ENCODE results near the gene IGFBP7.

IGFBP7 gene

GRCh38 chr4:57070461-57070860 lies 39.7 kb downstream of the IGFBP7 start:
- ChIA-PET POLR2A (no interaction called here), CTCF (no interaction called here)
- TF ChIP-seq, protein P1, sequence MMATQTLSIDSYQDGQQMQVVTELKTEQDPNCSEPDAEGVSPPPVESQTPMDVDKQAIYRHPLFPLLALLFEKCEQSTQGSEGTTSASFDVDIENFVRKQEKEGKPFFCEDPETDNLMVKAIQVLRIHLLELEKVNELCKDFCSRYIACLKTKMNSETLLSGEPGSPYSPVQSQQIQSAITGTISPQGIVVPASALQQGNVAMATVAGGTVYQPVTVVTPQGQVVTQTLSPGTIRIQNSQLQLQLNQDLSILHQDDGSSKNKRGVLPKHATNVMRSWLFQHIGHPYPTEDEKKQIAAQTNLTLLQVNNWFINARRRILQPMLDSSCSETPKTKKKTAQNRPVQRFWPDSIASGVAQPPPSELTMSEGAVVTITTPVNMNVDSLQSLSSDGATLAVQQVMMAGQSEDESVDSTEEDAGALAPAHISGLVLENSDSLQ (IDR thresholded peaks at IDR 0.05) = no peak
- TF ChIP-seq SUZ12 (IDR thresholded peaks at IDR 0.05) (no peak), ZNF384 (IDR thresholded peaks at IDR 0.05) (no peak), HDGF (IDR thresholded peaks at IDR 0.05; ENCODE audit: borderline replicate concordance) (no peak), CTBP1 (IDR thresholded peaks at IDR 0.05; ENCODE audit: borderline replicate concordance) (no peak), NFRKB (IDR thresholded peaks at IDR 0.05) (no peak), L3MBTL2 (conservative IDR thresholded peaks at IDR 0.05) (no peak), BHLHE40 (IDR thresholded peaks at IDR 0.05; ENCODE audit: borderline replicate concordance) (no peak), TARDBP (IDR thresholded peaks at IDR 0.05) (no peak), FOXA1 (IDR thresholded peaks at IDR 0.05) (no peak), LEF1 (IDR thresholded peaks at IDR 0.05; ENCODE audit: borderline replicate concordance) (no peak), FOXK2 (IDR thresholded peaks at IDR 0.05) (no peak), SP1 (IDR thresholded peaks at IDR 0.05) (no peak), ARNT (IDR thresholded peaks at IDR 0.05) (no peak), FOXM1 (IDR thresholded peaks at IDR 0.05; ENCODE audit: borderline replicate concordance) (no peak), ELF4 (IDR thresholded peaks at IDR 0.05) (no peak)
- DNase-seq (ENCODE audit: extremely low spot score) = no peak

GRCh38 chr4:57068237-57068981 lies 41.8 kb downstream of the IGFBP7 start:
- TF ChIP-seq CTBP1 (IDR thresholded peaks at IDR 0.05; ENCODE audit: borderline replicate concordance) (no peak), ARNT (IDR thresholded peaks at IDR 0.05) (no peak), FOXM1 (IDR thresholded peaks at IDR 0.05; ENCODE audit: borderline replicate concordance) (no peak), BHLHE40 (IDR thresholded peaks at IDR 0.05; ENCODE audit: borderline replicate concordance) (no peak), HDGF (IDR thresholded peaks at IDR 0.05; ENCODE audit: borderline replicate concordance) (no peak), SP1 (IDR thresholded peaks at IDR 0.05) (no peak), L3MBTL2 (conservative IDR thresholded peaks at IDR 0.05) (no peak), SUZ12 (IDR thresholded peaks at IDR 0.05) (no peak), LEF1 (IDR thresholded peaks at IDR 0.05; ENCODE audit: borderline replicate concordance) (no peak), FOXA1 (IDR thresholded peaks at IDR 0.05) (no peak), FOXK2 (IDR thresholded peaks at IDR 0.05) (no peak), ZNF384 (IDR thresholded peaks at IDR 0.05) (no peak), ELF4 (IDR thresholded peaks at IDR 0.05) (no peak), TARDBP (IDR thresholded peaks at IDR 0.05) (no peak), NFRKB (IDR thresholded peaks at IDR 0.05) (no peak)
- TF ChIP-seq, protein P1 (IDR thresholded peaks at IDR 0.05) = no peak
- POLR2A ChIA-PET = interaction anchor here (1.4 kb wide), 1 partner anchor 10 kb away, joined by 7 read pairs; no protein-coding TSS in a partner anchor
- CTCF ChIA-PET = interaction anchor here (0.6 to 1.1 kb wide), 3 partner anchors 22 to 957 kb away, joined by 3 to 5 read pairs (median 3); no protein-coding TSS in a partner anchor
- no peak for DNase-seq (ENCODE audit: extremely low spot score)

GRCh38 chr4:57065730-57066482 lies 44.3 kb downstream of the IGFBP7 start:
- no peak for DNase-seq (ENCODE audit: extremely low spot score)
- CTCF ChIA-PET = interaction anchor here (3.6 kb wide), 1 partner anchor 28 kb away, joined by 13 read pairs; no protein-coding TSS in a partner anchor
- POLR2A ChIA-PET = interaction anchor here (0.9 to 1.3 kb wide), 2 partner anchors 12 to 13 kb away, joined by 4 to 5 read pairs; no protein-coding TSS in a partner anchor
- TF ChIP-seq HDGF (IDR thresholded peaks at IDR 0.05; ENCODE audit: borderline replicate concordance) (no peak), SUZ12 (IDR thresholded peaks at IDR 0.05) (no peak), SP1 (IDR thresholded peaks at IDR 0.05) (no peak), L3MBTL2 (conservative IDR thresholded peaks at IDR 0.05) (no peak), TARDBP (IDR thresholded peaks at IDR 0.05) (no peak), NFRKB (IDR thresholded peaks at IDR 0.05) (no peak), ZNF384 (IDR thresholded peaks at IDR 0.05) (no peak), ELF4 (IDR thresholded peaks at IDR 0.05) (no peak), CTBP1 (IDR thresholded peaks at IDR 0.05; ENCODE audit: borderline replicate concordance) (no peak), ARNT (IDR thresholded peaks at IDR 0.05) (no peak), BHLHE40 (IDR thresholded peaks at IDR 0.05; ENCODE audit: borderline replicate concordance) (no peak), FOXA1 (IDR thresholded peaks at IDR 0.05) (no peak), FOXK2 (IDR thresholded peaks at IDR 0.05) (no peak), LEF1 (IDR thresholded peaks at IDR 0.05; ENCODE audit: borderline replicate concordance) (no peak), FOXM1 (IDR thresholded peaks at IDR 0.05; ENCODE audit: borderline replicate concordance) (no peak)
- TF ChIP-seq, protein P1 (IDR thresholded peaks at IDR 0.05) = no peak

DNA sequence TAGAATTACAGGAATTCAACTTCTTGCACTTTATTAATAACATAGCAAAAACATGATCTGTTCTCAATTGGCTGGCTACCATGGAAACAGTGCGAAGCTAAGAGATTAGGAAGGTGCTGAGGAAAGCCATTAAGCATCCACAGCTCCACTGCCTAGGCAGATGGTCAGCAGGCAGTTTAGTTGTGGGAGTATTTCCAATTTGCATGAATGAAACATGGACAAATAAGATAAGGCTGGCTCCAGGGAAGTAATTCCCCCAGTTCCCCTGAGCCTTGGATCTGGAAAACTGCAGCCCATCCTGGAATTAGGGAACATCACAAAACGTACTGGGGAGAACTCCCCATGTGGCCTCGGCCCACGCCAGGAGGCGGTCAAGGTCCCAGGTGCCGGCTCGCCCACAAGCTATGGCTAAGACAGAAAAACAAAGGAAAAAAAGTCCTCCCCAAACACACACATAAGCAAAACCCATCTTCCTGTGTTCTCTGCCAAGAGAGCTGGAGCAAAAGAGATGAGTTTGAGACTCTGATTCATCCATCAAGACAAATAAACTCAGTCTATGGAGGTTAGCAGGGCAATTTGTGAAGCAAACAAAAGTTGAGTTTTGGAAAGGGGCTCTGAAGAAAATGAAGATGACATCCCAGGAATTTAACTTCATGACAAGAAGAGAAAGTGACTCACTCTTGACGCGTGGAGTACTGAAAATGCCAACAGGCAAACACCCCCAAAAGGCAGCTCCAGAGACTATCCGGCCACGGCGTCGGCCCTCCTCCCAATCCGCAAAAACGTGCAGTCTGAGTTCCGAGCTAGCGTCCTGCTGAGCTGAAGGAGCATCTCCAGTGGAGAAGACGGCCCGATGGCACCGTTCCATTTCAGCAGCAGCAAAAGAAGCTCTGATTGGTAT lies 45.1 kb downstream of the IGFBP7 start:
- TF ChIP-seq HDGF (IDR thresholded peaks at IDR 0.05; ENCODE audit: borderline replicate concordance) (no peak), L3MBTL2 (conservative IDR thresholded peaks at IDR 0.05) (no peak), NFRKB (IDR thresholded peaks at IDR 0.05) (no peak), ZNF384 (IDR thresholded peaks at IDR 0.05) (no peak), ELF4 (IDR thresholded peaks at IDR 0.05) (no peak), SUZ12 (IDR thresholded peaks at IDR 0.05) (no peak), FOXM1 (IDR thresholded peaks at IDR 0.05; ENCODE audit: borderline replicate concordance) (no peak), TARDBP (IDR thresholded peaks at IDR 0.05) (no peak), FOXK2 (IDR thresholded peaks at IDR 0.05) (no peak), CTBP1 (IDR thresholded peaks at IDR 0.05; ENCODE audit: borderline replicate concordance) (no peak), SP1 (IDR thresholded peaks at IDR 0.05) (no peak), FOXA1 (IDR thresholded peaks at IDR 0.05) (no peak), LEF1 (IDR thresholded peaks at IDR 0.05; ENCODE audit: borderline replicate concordance) (no peak), BHLHE40 (IDR thresholded peaks at IDR 0.05; ENCODE audit: borderline replicate concordance) (no peak)
- TF ChIP-seq, protein P1 (IDR thresholded peaks at IDR 0.05) = no peak
- no peak for DNase-seq (ENCODE audit: extremely low spot score)
- ChIA-PET CTCF (interaction anchor here (0.7 to 3.6 kb wide), 3 partner anchors 27 to 126 kb away, joined by 3 to 13 read pairs (median 3); no protein-coding TSS in a partner anchor), POLR2A (interaction anchor here (0.8 to 1.3 kb wide), 2 partner anchors 13 to 87 kb away, joined by 4 read pairs; partner anchors contain the start of gene POLR2B)
